Stimulated activated CD8-positive, alpha-beta memory T cell treated with anti-CD3 and anti-CD28 coated beads, Interleukin-12 subunit alpha, Interleukin-12 subunit beta, amount 100 ng/mL, for 4 hours (primary cell): Measurements from ENCODE around the gene AP2B1.

Experiments used
- DNase-seq: peaks from one replicate; pipeline ENCODE4 v3.0.0-alpha.2; 2020; ENCODE audit warnings: low read depth

Gene AP2B1

DNA sequence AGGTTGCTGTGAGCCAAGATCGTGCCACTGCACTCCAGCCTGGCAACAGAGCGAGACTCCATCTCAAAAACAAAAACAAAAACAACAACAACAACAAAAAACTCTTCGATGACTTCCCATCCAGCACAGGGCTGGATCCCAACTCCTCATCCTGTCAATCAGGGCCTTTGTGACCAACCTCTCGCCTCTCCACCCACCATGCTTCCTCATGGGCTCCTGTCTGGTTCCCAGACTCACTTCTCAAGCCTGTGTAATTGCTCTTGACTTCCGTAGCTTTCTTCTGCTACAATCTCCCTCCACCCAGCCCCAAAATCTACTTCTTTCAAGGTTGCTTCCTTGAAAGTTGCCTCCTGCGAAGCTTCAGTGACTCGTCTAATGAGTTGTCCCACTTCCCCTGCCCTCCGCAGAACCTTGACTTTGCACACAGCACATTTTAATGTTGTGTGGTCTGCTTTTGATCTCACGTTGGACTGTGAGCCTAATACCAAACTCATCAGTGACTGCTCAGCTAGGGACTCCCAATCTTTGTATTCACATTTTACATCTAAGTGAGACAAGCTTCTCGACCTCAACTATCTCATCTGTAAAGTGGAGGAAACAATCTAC is 143.4 kb downstream of the AP2B1 start:
- no peak for DNase-seq

GRCh38 chr17:35731239-35731916 is 144.3 kb downstream of the AP2B1 start, which contains the start of gene RASL10B:
Gene RASL10B (plus strand): TSS chr17:35731639. CDS start chr17:35735185, 3,546 bp downstream.
- DNase-seq: peak; percentile 41

GRCh38 chr17:35731917-35732805 is 145.0 kb downstream of the AP2B1 start:
- DNase-seq: no peak

DNA sequence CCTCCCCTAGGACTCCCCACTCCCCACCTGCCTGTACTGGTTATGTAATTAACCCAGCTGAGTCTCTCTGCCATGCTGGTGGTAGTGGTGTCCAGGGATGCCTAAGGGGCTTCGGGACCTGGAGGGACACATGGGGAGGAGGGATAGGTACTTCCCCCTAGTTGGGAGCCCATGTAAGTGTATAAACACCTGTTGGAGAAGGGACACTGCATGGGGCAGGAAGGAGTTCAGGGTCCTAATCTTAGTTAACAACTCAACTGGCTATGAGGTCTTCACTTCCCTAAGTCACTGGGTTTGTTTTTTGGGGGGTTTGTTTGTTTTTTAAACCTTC is 145.6 kb downstream of the AP2B1 start:
- DNase-seq: no peak

DNA sequence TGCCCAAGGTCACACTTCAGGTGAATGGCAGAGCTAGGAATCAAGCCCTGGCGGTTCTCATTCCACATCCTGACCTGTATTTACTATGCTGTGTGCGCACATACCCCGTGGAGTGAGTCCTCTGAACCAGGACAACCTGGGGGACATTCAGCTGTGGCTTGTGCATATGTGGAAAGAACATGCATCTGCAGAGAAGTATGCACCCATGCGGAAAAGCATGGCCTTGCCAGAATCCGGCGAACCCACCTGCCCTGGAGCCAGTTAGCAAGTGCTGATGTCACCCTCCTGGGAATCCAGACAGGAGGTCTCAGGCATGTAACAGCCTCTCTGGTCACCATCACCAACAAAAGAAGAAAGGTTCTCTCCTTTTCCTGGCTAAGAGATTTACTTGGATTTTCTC is 146.2 kb downstream of the AP2B1 start:
- DNase-seq: no peak

GRCh38 chr17:35734396-35734795 is 147.3 kb downstream of the AP2B1 start:
- no peak for DNase-seq

GRCh38 chr17:35735036-35735805 is 148.1 kb downstream of the AP2B1 start:
- no peak for DNase-seq

DNA sequence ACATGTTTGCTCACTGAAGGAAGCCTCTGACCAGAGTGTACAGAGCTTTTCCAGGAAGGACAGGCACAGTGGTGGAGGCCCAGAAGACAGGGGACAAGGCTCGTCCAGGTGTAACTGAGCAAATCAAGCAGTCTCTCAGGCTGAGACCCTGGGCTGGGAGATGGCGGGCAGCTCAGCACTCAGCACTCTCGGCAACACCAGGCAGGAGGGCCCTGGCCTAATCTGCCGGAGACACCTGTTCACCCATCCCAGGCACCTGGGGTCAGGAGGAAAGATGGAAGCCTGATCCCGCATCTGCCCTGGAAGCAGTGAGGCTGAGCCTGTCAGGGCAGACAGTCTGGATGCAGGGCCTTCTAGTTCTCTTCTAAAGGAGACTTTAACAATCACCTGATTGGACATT is 149.1 kb downstream of the AP2B1 start:
- DNase-seq: no peak

DNA sequence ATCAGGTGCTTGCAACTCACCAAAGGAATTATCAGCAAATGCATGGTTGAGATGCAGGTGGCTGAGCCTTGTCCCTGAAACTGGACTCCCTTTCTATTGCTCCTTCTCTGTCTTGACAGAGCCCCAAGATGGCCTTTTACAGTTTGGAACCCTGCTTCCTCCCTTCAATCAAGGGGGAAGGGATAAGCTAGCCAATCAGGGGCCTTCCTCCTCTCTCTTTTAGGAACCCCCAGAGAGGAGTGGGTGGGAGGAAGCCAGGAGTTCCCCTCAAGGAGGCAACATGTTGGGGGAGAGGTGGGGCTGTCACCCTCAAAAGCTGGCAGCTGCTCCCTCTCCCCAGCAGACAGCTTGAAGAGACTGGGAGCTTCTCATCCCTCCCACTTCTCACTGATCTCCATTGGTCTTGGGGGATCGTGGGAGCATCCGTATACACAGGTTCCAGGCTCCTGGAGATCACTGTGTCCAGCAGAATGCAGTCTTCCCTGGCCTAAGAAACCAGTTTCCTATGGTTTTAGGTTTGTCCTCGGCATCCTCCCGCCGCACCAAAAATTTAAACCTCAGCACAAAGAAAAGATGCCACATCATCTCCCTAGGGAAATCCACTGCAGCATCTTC is 151.5 kb downstream of the AP2B1 start:
- no peak for DNase-seq

- no peak for DNase-seq
These were observed 153.1 kb downstream of the AP2B1 start for GRCh38 chr17:35740216-35740615.

DNA sequence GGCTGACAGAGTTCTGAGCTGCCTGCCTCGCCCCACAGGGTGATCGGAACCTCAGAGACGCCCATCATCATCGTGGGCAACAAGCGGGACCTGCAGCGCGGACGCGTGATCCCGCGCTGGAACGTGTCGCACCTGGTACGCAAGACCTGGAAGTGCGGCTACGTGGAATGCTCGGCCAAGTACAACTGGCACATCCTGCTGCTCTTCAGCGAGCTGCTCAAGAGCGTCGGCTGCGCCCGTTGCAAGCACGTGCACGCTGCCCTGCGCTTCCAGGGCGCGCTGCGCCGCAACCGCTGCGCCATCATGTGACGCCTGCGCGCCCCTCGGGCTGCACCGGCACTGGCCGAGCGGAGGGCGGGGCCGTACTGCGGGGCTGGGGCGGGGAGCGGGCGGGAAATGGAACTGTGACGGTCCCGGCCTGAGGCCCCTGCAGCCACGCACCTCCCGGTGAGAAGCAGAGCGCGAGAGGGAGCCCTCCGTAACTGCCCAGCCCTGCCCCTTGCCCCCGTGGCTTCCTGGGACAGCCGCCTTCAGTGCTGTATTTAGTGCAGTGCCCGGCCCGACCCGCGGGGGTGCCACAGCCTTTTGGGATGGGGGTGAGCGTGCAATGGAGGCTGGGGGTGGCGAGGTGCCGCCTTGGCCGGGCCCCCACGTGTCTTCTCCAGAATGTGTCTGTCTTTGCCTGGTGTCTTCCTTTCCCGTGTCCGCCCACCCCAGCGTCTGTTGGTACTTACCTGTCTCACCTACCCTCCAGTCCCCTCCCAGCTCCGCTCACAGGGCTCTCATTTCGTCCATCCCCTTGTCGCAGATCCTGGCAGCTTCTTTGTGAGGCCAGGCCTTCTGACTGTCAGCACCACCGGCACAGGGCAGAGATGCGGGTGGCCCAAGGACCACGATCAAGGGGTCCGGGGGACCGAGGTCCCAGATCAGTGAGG is 154.1 kb downstream of the AP2B1 start:
- DNase-seq: no peak

GRCh38 chr17:35742496-35742895 is 155.4 kb downstream of the AP2B1 start:
- DNase-seq: no peak

GRCh38 chr17:35742896-35743477 is 155.9 kb downstream of the AP2B1 start:
- no peak for DNase-seq

DNA sequence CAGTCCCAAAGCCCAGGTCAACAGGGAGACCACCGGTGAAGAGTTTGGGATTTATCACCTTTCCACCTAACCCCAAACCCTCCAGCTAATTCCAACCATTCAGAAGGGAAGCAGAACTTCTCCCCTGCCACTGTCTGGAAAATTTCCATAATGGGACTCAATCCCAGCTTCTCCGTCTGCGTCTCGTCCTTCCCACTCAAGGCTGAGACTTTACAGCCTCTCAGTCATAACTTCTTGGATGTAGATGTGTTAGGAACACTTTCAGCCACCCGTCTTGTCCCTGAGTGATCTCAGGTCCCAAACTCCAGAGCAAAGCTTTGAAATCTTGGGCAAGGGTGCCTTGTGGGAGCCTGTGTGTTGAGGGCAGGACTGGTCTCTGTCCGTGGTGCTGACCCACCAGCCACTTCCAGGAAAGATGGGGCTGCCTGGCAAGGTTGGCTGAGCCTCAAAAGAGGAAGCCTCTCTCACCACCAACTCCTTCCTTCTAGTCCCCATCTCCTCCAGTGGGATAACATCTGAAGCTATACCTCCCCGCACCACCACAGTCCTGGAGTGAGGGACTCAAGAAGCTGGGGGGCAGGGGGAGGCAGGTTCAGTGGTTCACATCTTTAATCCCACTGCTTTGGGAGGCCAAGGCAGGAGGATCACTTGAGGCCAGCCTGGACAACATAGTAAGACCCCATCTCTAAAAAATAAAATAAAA is 156.7 kb downstream of the AP2B1 start:
- no peak for DNase-seq

GRCh38 chr17:35744830-35745229 is 157.7 kb downstream of the AP2B1 start:
- DNase-seq: no peak

DNA sequence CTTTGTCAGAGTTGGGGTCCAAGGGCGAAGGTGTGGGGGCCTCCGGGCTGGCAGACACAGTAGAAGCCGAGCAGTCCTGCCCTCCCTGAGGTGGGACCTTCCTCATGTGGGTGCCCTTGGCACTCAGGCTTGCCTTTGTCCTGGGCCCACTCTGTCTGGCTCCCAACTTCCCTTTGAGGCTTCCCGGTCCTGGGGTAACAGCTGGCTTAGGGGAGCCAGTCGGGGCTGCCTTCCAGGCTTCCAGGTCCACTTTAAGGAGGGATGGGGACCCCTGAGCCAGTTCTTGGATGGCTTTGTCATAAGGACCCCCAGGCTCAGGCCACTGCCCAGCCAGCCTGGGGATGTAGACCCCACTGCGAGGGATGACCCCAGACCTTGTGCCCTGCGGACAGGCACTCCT is 158.1 kb downstream of the AP2B1 start:
- DNase-seq: no peak

- DNase-seq: no peak
These were observed 158.7 kb downstream of the AP2B1 start for GRCh38 chr17:35745749-35746320.

DNA sequence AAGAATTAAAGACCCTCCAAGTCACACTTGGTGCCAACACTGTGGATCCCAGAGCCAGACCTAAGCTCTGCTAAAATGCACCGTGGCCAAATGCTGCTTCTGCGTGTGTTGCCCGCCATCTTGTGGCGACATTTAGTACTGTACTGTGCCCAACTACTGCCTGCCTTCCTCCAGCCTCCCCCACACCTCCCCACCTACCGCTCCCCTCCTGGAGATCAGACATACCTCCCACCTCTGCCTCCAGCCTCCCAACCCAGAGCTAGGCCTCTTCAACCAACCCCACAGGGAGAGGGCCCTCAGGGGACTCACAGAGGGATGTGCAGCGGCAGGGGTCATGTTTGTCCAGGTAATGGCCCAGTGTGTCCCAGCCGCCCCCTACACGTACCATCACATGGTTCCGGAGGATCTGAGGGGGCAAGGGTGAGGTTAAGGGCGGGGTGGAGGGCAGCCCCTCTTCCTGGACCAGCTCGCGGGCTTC is 160.5 kb downstream of the AP2B1 start:
- DNase-seq: peak; percentile 50

DNA sequence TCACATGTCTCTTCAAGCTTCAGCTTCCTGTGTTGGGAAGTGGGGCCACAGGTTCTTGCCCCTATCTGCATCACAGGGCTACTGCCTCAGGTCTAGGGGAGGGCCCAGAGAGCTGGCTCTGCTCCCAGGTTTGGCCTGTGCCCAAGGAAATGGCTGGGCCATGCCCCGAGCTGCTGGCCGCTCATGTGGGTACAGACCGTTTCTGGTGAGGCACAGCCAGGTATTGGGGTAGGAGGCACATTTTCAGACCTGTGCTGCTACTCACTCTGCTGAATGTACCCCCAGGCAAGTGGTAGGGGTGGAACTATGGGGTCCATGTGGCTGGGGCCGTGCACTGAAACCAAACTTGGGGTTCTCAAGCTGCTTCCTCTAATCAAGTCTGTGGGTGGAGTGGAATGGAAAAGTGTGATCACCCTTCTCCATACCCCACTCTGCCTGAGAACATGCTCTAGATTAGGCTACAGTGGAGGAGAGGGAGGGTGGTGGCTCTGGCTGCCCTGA is 161.3 kb downstream of the AP2B1 start:
- DNase-seq: no peak
